Sciatic nerve (tissue), 2 donors: Measurements from ENCODE around the gene NOC2L. TPM values are rescaled to one million over a fixed set of nuclear protein-coding genes. Genes with fewer than 3 reads are reported as not detected.
"Not testable (repeated sequence)": the region's sequence is repeated elsewhere in the genome, so short reads cannot be mapped to it uniquely, and the experiment has no call there.

Experiments used
- ATAC-seq: fragments of 200-7000 bp; cut with Tn5 transposase; one replicate; pipeline ENCODE4 v1.9.1; 2020; ENCODE audit warnings: mild to moderate bottlenecking, moderate library complexity
- DNase-seq: peaks from one replicate; pipeline ENCODE4 v3.0.0-alpha.2; 2020; ENCODE audit warnings: low spot score
- intact Hi-C: fragments of 100-400 bp; cut with DNase I; formaldehyde crosslinking; loops from one replicate; pipeline ENCODE4 v1.14.2; 2022
- total RNA-seq: library from RNA; stranded (reverse); fragmentation: NEBNext Ultra II Directional; extraction: Animal tissue kit (Norgen Biotek cat#: 25700); gene quantifications from one replicate; pipeline ENCODE4 v1.2.1, GENCODE V29; 2021
- donor health status: DM: no; HTN: no; CAD: no.
- donor health status: DM: no; HTN: no; CAD: no.

NOC2L gene
- total RNA-seq, 1 donor from 2014 or later, result 43.7 TPM

GRCh38 chr1:901108-901859 is 57.8 kb downstream of the NOC2L start:
- intact Hi-C loops, result no loop called here
- no peak for ATAC-seq
- no peak for DNase-seq

GRCh38 chr1:899636-900317 is 59.3 kb downstream of the NOC2L start:
- intact Hi-C loops, result no loop called here
- ATAC-seq, result no peak

GRCh38 chr1:897951-898350 is 61.1 kb downstream of the NOC2L start:
- ATAC-seq, DNase-seq, intact Hi-C loops: not testable (repeated sequence)

More at GRCh38 chr1:899636-900317, 59.3 kb downstream of the NOC2L start:
- DNase-seq, result peak; percentile 38

- intact Hi-C loops, result no loop called here
- no peak for DNase-seq
- ATAC-seq, result no peak
Measured at GRCh38 chr1:897226-897625, 61.8 kb downstream of the NOC2L start.

Other genes starting within 250 kb of the NOC2L start
- 6.4 TPM for gene SAMD11, start 35.3 kb downstream of the NOC2L start, total RNA-seq
- 10.6 TPM for gene KLHL17, start 1.3 kb upstream of the NOC2L start, total RNA-seq
- 0.40 TPM for gene PLEKHN1, start 7.2 kb upstream of the NOC2L start, total RNA-seq
- not detected for gene PERM1, start 22.8 kb upstream of the NOC2L start, total RNA-seq
- 30.5 TPM for gene HES4, start 40.8 kb upstream of the NOC2L start, total RNA-seq
- 18.8 TPM for gene ISG15, start 54.2 kb upstream of the NOC2L start, total RNA-seq
- gene AGRN, start 60.9 kb upstream of the NOC2L start, total RNA-seq, result 22.0 TPM
- not detected for gene RNF223, start 115.0 kb upstream of the NOC2L start, total RNA-seq
- 12.0 TPM for gene C1orf159, start 156.8 kb upstream of the NOC2L start, total RNA-seq
- gene TTLL10, start 214.6 kb upstream of the NOC2L start, total RNA-seq, result 0.71 TPM
- gene TNFRSF18, start 247.3 kb upstream of the NOC2L start, total RNA-seq, result 0.58 TPM